GM23338 (cell line): ENCODE measurements around the gene OPN3.

Experiments
- CREB1 ChIP-seq: fragments of 250-450 bp; sonication (Bioruptor Pico); IDR thresholded peaks from 2 replicates; pipeline ENCODE4 v1.5.0; 2020; ENCODE audit warnings: low read depth, mild to moderate bottlenecking, moderate library complexity
- CTCF ChIP-seq, 2 experiments: fragments of 200-600 bp in 1 of 2; sonication (generic) in 1 of 2; conservative IDR thresholded peaks; 2 replicates each; pipeline versions ENCODE4 v1.5.1 to v1.6.1; 2016 to 2017; ENCODE audit warnings: antibody characterized with exemption in 2 of 2, low read depth in 2 of 2, mild to moderate bottlenecking in 2 of 2, moderate library complexity in 1 of 2
- EZH2 ChIP-seq: fragments of 200-600 bp; sonication (generic); IDR thresholded peaks from one replicate; pipeline ENCODE4 v1.8.0; 2017; ENCODE audit warnings: antibody characterized with exemption, mild to moderate bottlenecking, low read depth; ENCODE audit not compliant: unreplicated experiment
- EZH2phosphoT487 ChIP-seq: fragments of 200-600 bp; sonication (generic); IDR thresholded peaks from one replicate; pipeline ENCODE4 v1.8.1; 2018; ENCODE audit warnings: antibody characterized with exemption; ENCODE audit not compliant: unreplicated experiment
- POLR2AphosphoS5 ChIP-seq: IDR thresholded peaks from 2 replicates; pipeline ENCODE4 v1.6.1; 2016; ENCODE audit warnings: antibody characterized with exemption, low read depth
- REST ChIP-seq: IDR thresholded peaks from one replicate; pipeline ENCODE4 v1.6.1; 2018; ENCODE audit warnings: antibody characterized with exemption; ENCODE audit not compliant: unreplicated experiment
- ZNF114 ChIP-seq: fragments of 250-450 bp; sonication (Bioruptor Pico); IDR thresholded peaks from 2 replicates; pipeline ENCODE4 v1.5.0; 2020; ENCODE audit warnings: mild to moderate bottlenecking, moderate library complexity
- ZNF462 ChIP-seq: fragments of 250-450 bp; sonication (Bioruptor Pico); IDR thresholded peaks from 2 replicates; pipeline ENCODE4 v1.5.0; 2020; ENCODE audit warnings: mild to moderate bottlenecking, moderate library complexity

- TF ChIP-seq CTCF (conservative IDR thresholded peaks at IDR 0.05; ENCODE audit: low read depth in 2 of 2) (peak; percentile 53 to 63), POLR2AphosphoS5 (no peak), EZH2 (no peak), REST (no peak), CREB1 (CRISPR knock-in tag) (no peak), EZH2phosphoT487 (no peak), ZNF114 (no peak), ZNF462 (CRISPR knock-in tag) (no peak)
Observed at GRCh38 chr1:241627453-241628259, 12.5 kb downstream of the OPN3 start.
